ENCODE measurements around the gene CPNE7.
"Not testable (repeated sequence)": the region's sequence is repeated elsewhere in the genome, so short reads cannot be mapped to it uniquely, and the experiment has no call there.

CPNE7 gene

GRCh38 chr16:89583197-89583894 lies 7.8 kb downstream of the CPNE7 start:
- no peak for DNase-seq (ENCODE audit: low read depth)

GRCh38 chr16:89583895-89584644 lies 8.5 kb downstream of the CPNE7 start:
- no peak for DNase-seq (ENCODE audit: low read depth)

- no peak for DNase-seq (ENCODE audit: low read depth)
These were observed 9.4 kb downstream of the CPNE7 start for GRCh38 chr16:89584768-89585549.

- DNase-seq (ENCODE audit: low read depth), result no peak
These were observed 10.7 kb downstream of the CPNE7 start for GRCh38 chr16:89586218-89586617.

GRCh38 chr16:89586853-89587252 lies 11.3 kb downstream of the CPNE7 start:
- DNase-seq (ENCODE audit: low read depth), result peak; percentile 57

GRCh38 chr16:89587676-89588075 lies 12.1 kb downstream of the CPNE7 start:
- DNase-seq (ENCODE audit: low read depth), result not testable (repeated sequence)

- DNase-seq (ENCODE audit: low read depth), result no peak
These were observed 13.0 kb downstream of the CPNE7 start for GRCh38 chr16:89588413-89589109.

GRCh38 chr16:89589241-89589926 lies 13.8 kb downstream of the CPNE7 start:
- DNase-seq (ENCODE audit: low read depth), result no peak

- DNase-seq (ENCODE audit: low read depth), result no peak
These were observed 18.3 kb downstream of the CPNE7 start for GRCh38 chr16:89593841-89594240.

- DNase-seq (ENCODE audit: low read depth), result no peak
These were observed 19.9 kb downstream of the CPNE7 start for GRCh38 chr16:89595330-89596060.

GRCh38 chr16:89596061-89596689 lies 20.6 kb downstream of the CPNE7 start:
- no peak for DNase-seq (ENCODE audit: low read depth)

GRCh38 chr16:89596957-89597649 lies 21.5 kb downstream of the CPNE7 start:
- no peak for DNase-seq (ENCODE audit: low read depth)

GRCh38 chr16:89598199-89598598 lies 22.6 kb downstream of the CPNE7 start:
- DNase-seq (ENCODE audit: low read depth), result no peak

GRCh38 chr16:89599451-89599858 lies 23.9 kb downstream of the CPNE7 start:
- no peak for DNase-seq (ENCODE audit: low read depth)

- DNase-seq (ENCODE audit: low read depth), result no peak
These were observed 24.3 kb downstream of the CPNE7 start for GRCh38 chr16:89599902-89600301.

GRCh38 chr16:89600427-89600826 lies 24.9 kb downstream of the CPNE7 start:
- no peak for DNase-seq (ENCODE audit: low read depth)

GRCh38 chr16:89600956-89601355 lies 25.4 kb downstream of the CPNE7 start:
- DNase-seq (ENCODE audit: low read depth), result no peak

GRCh38 chr16:89601906-89602272 lies 26.3 kb downstream of the CPNE7 start:
- no peak for DNase-seq (ENCODE audit: low read depth)

GRCh38 chr16:89602273-89602951 lies 26.9 kb downstream of the CPNE7 start:
- DNase-seq (ENCODE audit: low read depth), result peak; percentile 93

Measured in amniotic epithelial cell (primary cell).